ENCODE measurements around the gene UNC93B1. TPM values are rescaled to one million over a fixed set of nuclear protein-coding genes. Genes with fewer than 3 reads are reported as not detected.

UNC93B1 gene
- total RNA-seq, 1 experiment from 2014 or later = not detected

GRCh38 chr11:68012044-68012842 lies 8.3 kb upstream of the UNC93B1 start:
- H3K4me1 ChIP-seq = peaks cover 46% of the 10 kb centered on the region
- H3K4me3 ChIP-seq = no peak overlapping the region
- no peaks in the 10 kb centered on the region for H3K27me3 ChIP-seq
- H3K27ac ChIP-seq = no peak overlapping the region
- H3K9me3 ChIP-seq (replicated peaks) = no peaks in the 10 kb centered on the region
- H3K36me3 ChIP-seq = no peaks in the 10 kb centered on the region
- DNase-seq = no peak

- peak overlapping the region; percentile 51 for H3K4me3 ChIP-seq
- peaks cover 42% of the 10 kb centered on the region for H3K4me1 ChIP-seq
- DNase-seq = peak in 1 of 2 experiments; percentile 2
- no peaks in the 10 kb centered on the region for H3K36me3 ChIP-seq
- H3K27ac ChIP-seq = peak overlapping the region; percentile 83
- H3K27me3 ChIP-seq = no peaks in the 10 kb centered on the region
- H3K9me3 ChIP-seq (replicated peaks) = no peaks in the 10 kb centered on the region
Measured at GRCh38 chr11:68011051-68011943, 7.4 kb upstream of the UNC93B1 start.

GRCh38 chr11:68010090-68011041 lies 6.5 kb upstream of the UNC93B1 start, which contains the start of gene ALDH3B1:
Gene ALDH3B1 (plus strand): TSS chr11:68010327. CDS start chr11:68015298, 4,971 bp downstream.
- no peaks in the 10 kb centered on the region for H3K27me3 ChIP-seq
- DNase-seq = peak; percentile 85 to 88
- H3K4me1 ChIP-seq = peaks cover 42% of the 10 kb centered on the region
- H3K36me3 ChIP-seq = no peaks in the 10 kb centered on the region
- H3K27ac ChIP-seq = peak within 1 kb of the TSS; percentile 83
- H3K9me3 ChIP-seq (replicated peaks) = no peaks in the 10 kb centered on the region
- H3K4me3 ChIP-seq = peak within 1 kb of the TSS; percentile 51

GRCh38 chr11:68009391-68010089 lies 5.6 kb upstream of the UNC93B1 start:
- Histone ChIP-seq H3K4me3 (peak overlapping the region; percentile 51), H3K36me3 (no peaks in the 10 kb centered on the region), H3K4me1 (peaks cover 37% of the 10 kb centered on the region), H3K9me3 (replicated peaks) (no peaks in the 10 kb centered on the region), H3K27me3 (no peaks in the 10 kb centered on the region), H3K27ac (peak overlapping the region; percentile 83)
- DNase-seq = no peak

- peak; percentile 59 to 60 for DNase-seq
- no peak overlapping the region for H3K4me3 ChIP-seq
- H3K27ac ChIP-seq = peak overlapping the region; percentile 83; the same call in 1 of the 2 replicates
- peaks cover 28% of the 10 kb centered on the region for H3K4me1 ChIP-seq
- H3K36me3 ChIP-seq = no peaks in the 10 kb centered on the region
- no peaks in the 10 kb centered on the region for H3K27me3 ChIP-seq
- no peaks in the 10 kb centered on the region for H3K9me3 ChIP-seq (replicated peaks)
Measured at GRCh38 chr11:68008381-68009337, 4.8 kb upstream of the UNC93B1 start.

- H3K27ac ChIP-seq = no peak overlapping the region
- H3K4me3 ChIP-seq = no peak overlapping the region
- no peaks in the 10 kb centered on the region for H3K36me3 ChIP-seq
- no peaks in the 10 kb centered on the region for H3K27me3 ChIP-seq
- peaks cover 18% of the 10 kb centered on the region for H3K4me1 ChIP-seq
- no peak for DNase-seq
- no peaks in the 10 kb centered on the region for H3K9me3 ChIP-seq (replicated peaks)
Measured at GRCh38 chr11:68007498-68008380, 3.8 kb upstream of the UNC93B1 start.

GRCh38 chr11:68006606-68007166 lies 2.8 kb upstream of the UNC93B1 start:
- Histone ChIP-seq H3K4me1 (peaks cover 18% of the 10 kb centered on the region), H3K4me3 (no peak overlapping the region), H3K27ac (no peak overlapping the region), H3K27me3 (no peaks in the 10 kb centered on the region), H3K9me3 (replicated peaks) (no peaks in the 10 kb centered on the region), H3K36me3 (no peaks in the 10 kb centered on the region)
- DNase-seq = no peak

GRCh38 chr11:68004551-68005335 lies 846 bp upstream of the UNC93B1 start:
- no peaks in the 10 kb centered on the region for H3K9me3 ChIP-seq (replicated peaks)
- no peaks in the 10 kb centered on the region for H3K36me3 ChIP-seq
- no peak overlapping the region for H3K4me3 ChIP-seq
- H3K4me1 ChIP-seq = peaks cover 12% of the 10 kb centered on the region; the same call in 1 of the 2 replicates
- H3K27me3 ChIP-seq = no peaks in the 10 kb centered on the region
- H3K27ac ChIP-seq = no peak overlapping the region
- DNase-seq = no peak

GRCh38 chr11:68002938-68003845 lies 705 bp downstream of the UNC93B1 start:
- Histone ChIP-seq H3K36me3 (no peaks in the 10 kb centered on the region), H3K4me1 (0 out of 2 replicates have a peak, but pooled peaks cover 2% of the 10 kb centered on the region), H3K27ac (no peak overlapping the region), H3K27me3 (no peaks in the 10 kb centered on the region), H3K9me3 (replicated peaks) (no peaks in the 10 kb centered on the region), H3K4me3 (no peak overlapping the region)
- no peak for DNase-seq

GRCh38 chr11:68002575-68002937 lies 1.3 kb downstream of the UNC93B1 start:
- no peaks in the 10 kb centered on the region for H3K36me3 ChIP-seq
- H3K4me1 ChIP-seq = 0 out of 2 replicates have a peak, but pooled peaks cover 2% of the 10 kb centered on the region
- H3K9me3 ChIP-seq (replicated peaks) = no peaks in the 10 kb centered on the region
- H3K4me3 ChIP-seq = no peak overlapping the region
- DNase-seq = peak in 1 of 2 experiments; percentile 37
- no peaks in the 10 kb centered on the region for H3K27me3 ChIP-seq
- H3K27ac ChIP-seq = no peak overlapping the region
